ENCODE measurements around the gene ATP2B2.

DNA sequence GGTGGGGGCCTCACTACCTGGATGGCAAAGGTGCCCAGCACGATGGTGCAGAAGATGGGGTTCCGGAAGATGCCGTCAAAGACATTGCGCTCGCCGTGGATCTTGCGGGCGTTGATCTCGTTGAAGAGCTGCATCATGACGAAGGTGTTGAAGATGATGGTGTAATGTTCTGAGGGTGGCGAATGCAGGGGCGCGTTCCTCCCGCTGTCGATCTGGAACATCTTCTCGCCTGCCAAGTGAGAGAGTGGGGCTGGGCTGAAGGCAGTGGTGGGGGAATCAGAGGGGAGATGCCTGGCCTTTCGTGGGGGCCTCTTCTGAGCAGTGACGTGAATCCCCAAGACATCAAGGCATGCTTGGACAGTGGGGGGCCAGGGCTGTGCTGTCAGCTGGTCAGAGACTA lies 164.9 kb downstream of the ATP2B2 start:
- TF ChIP-seq, protein P1, sequence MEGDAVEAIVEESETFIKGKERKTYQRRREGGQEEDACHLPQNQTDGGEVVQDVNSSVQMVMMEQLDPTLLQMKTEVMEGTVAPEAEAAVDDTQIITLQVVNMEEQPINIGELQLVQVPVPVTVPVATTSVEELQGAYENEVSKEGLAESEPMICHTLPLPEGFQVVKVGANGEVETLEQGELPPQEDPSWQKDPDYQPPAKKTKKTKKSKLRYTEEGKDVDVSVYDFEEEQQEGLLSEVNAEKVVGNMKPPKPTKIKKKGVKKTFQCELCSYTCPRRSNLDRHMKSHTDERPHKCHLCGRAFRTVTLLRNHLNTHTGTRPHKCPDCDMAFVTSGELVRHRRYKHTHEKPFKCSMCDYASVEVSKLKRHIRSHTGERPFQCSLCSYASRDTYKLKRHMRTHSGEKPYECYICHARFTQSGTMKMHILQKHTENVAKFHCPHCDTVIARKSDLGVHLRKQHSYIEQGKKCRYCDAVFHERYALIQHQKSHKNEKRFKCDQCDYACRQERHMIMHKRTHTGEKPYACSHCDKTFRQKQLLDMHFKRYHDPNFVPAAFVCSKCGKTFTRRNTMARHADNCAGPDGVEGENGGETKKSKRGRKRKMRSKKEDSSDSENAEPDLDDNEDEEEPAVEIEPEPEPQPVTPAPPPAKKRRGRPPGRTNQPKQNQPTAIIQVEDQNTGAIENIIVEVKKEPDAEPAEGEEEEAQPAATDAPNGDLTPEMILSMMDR (IDR thresholded peaks at IDR 0.05): no peak
- TF ChIP-seq POLR2A (IDR thresholded peaks at IDR 0.05): no peak

All from thyroid gland (tissue), 4 donors.